ENCODE measurements around the gene TRIM65. TPM values are rescaled to one million over a fixed set of nuclear protein-coding genes. Genes with fewer than 3 reads are reported as not detected.

TRIM65 gene
- total RNA-seq, 1 experiment from 2014 or later = 23.1 TPM

GRCh38 chr17:75925912-75926311 is 29.2 kb upstream of the TRIM65 start:
- Mint-ChIP-seq H3K27me3 (ENCODE audit: insufficient read depth, unreplicated experiment) (no peaks in the 10 kb centered on the region), H3K4me1 (ENCODE audit: low read depth, unreplicated experiment) (no peaks in the 10 kb centered on the region), H3K27ac (ENCODE audit: unreplicated experiment) (no peak overlapping the region), H3K36me3 (ENCODE audit: insufficient read depth, unreplicated experiment) (no peaks in the 10 kb centered on the region), H3K9me3 (ENCODE audit: unreplicated experiment) (no peaks in the 10 kb centered on the region), H3K4me3 (ENCODE audit: unreplicated experiment) (no peak overlapping the region)
- no peak for DNase-seq
- H3K36me3 ChIP-seq (ENCODE audit: control insufficient read depth, insufficient read depth, low read length) = no peaks in the 10 kb centered on the region; the same call in 1 of the 2 replicates
- no peaks in the 10 kb centered on the region; the same call in 1 of the 2 replicates for H3K4me1 ChIP-seq
- ChIA-PET POLR2A (no interaction called here), CTCF (no interaction called here)
- TF ChIP-seq CTCF (IDR thresholded peaks at IDR 0.05; ENCODE audit: insufficient read depth in 1 of 2, low read depth in 1 of 2, low read length in 1 of 2, severe bottlenecking in 1 of 2, unreplicated experiment in 1 of 2) = no peak
- no peak overlapping the region for H3K4me3 ChIP-seq (ENCODE audit: low read depth, low read length)
- intact Hi-C loops (cut with micrococcal nuclease; ENCODE audit: unreplicated experiment) = no loop called here
- H3K9me3 ChIP-seq = no peaks in the 10 kb centered on the region
- H3K27me3 ChIP-seq (replicated peaks; ENCODE audit: control insufficient read depth, insufficient read depth, low read length) = no peaks in the 10 kb centered on the region
- no TSS peak for BruUV-seq (replicated peaks)

GRCh38 chr17:75925103-75925502 is 28.4 kb upstream of the TRIM65 start:
- Histone ChIP-seq H3K4me1 (no peaks in the 10 kb centered on the region), H3K36me3 (ENCODE audit: control insufficient read depth, insufficient read depth, low read length) (no peaks in the 10 kb centered on the region; the same call in 1 of the 2 replicates), H3K27me3 (replicated peaks; ENCODE audit: control insufficient read depth, insufficient read depth, low read length) (no peaks in the 10 kb centered on the region), H3K9me3 (no peaks in the 10 kb centered on the region), H3K4me3 (ENCODE audit: low read depth, low read length) (no peak overlapping the region)
- CTCF ChIA-PET = no interaction called here
- no peak for DNase-seq
- no peaks in the 10 kb centered on the region for H3K36me3 Mint-ChIP-seq (ENCODE audit: insufficient read depth, unreplicated experiment)
- POLR2A ChIA-PET = no interaction called here
- H3K27ac Mint-ChIP-seq (ENCODE audit: unreplicated experiment) = no peak overlapping the region
- no peaks in the 10 kb centered on the region for H3K9me3 Mint-ChIP-seq (ENCODE audit: unreplicated experiment)
- intact Hi-C loops (cut with micrococcal nuclease; ENCODE audit: unreplicated experiment) = no loop called here
- no peaks in the 10 kb centered on the region for H3K4me1 Mint-ChIP-seq (ENCODE audit: low read depth, unreplicated experiment)
- no peaks in the 10 kb centered on the region for H3K27me3 Mint-ChIP-seq (ENCODE audit: insufficient read depth, unreplicated experiment)
- BruUV-seq (replicated peaks) = no TSS peak
- H3K4me3 Mint-ChIP-seq (ENCODE audit: unreplicated experiment) = no peak overlapping the region
- TF ChIP-seq CTCF (IDR thresholded peaks at IDR 0.05; ENCODE audit: insufficient read depth in 1 of 2, low read depth in 1 of 2, low read length in 1 of 2, severe bottlenecking in 1 of 2, unreplicated experiment in 1 of 2) = no peak

- ChIA-PET CTCF (interaction anchor here (0.5 kb wide), 1 partner anchor 41 kb away, joined by 3 read pairs; no protein-coding TSS in a partner anchor), POLR2A (no interaction called here)
- Mint-ChIP-seq H3K27me3 (ENCODE audit: insufficient read depth, unreplicated experiment) (no peaks in the 10 kb centered on the region), H3K27ac (ENCODE audit: unreplicated experiment) (no peak overlapping the region), H3K4me1 (ENCODE audit: low read depth, unreplicated experiment) (no peaks in the 10 kb centered on the region), H3K36me3 (ENCODE audit: insufficient read depth, unreplicated experiment) (no peaks in the 10 kb centered on the region), H3K4me3 (ENCODE audit: unreplicated experiment) (no peak overlapping the region), H3K9me3 (ENCODE audit: unreplicated experiment) (no peaks in the 10 kb centered on the region)
- BruUV-seq (replicated peaks) = no TSS peak
- DNase-seq = no peak
- no peak overlapping the region for H3K4me3 ChIP-seq (ENCODE audit: low read depth, low read length)
- H3K36me3 ChIP-seq (ENCODE audit: control insufficient read depth, insufficient read depth, low read length) = no peaks in the 10 kb centered on the region; the same call in 1 of the 2 replicates
- H3K27me3 ChIP-seq (replicated peaks; ENCODE audit: control insufficient read depth, insufficient read depth, low read length) = no peaks in the 10 kb centered on the region
- H3K9me3 ChIP-seq = no peaks in the 10 kb centered on the region
- intact Hi-C loops (cut with micrococcal nuclease; ENCODE audit: unreplicated experiment) = no loop called here
- no peak for TF ChIP-seq CTCF (IDR thresholded peaks at IDR 0.05; ENCODE audit: insufficient read depth in 1 of 2, low read depth in 1 of 2, low read length in 1 of 2, severe bottlenecking in 1 of 2, unreplicated experiment in 1 of 2)
- H3K4me1 ChIP-seq = no peaks in the 10 kb centered on the region
These were observed 26.5 kb upstream of the TRIM65 start for GRCh38 chr17:75922963-75923874.
